Cardiac muscle cell (in vitro differentiated cells and primary cell): ENCODE results near the gene CMIP. TPM values are rescaled to one million over a fixed set of nuclear protein-coding genes. Genes with fewer than 3 reads are reported as not detected.

Experiments used
- DNase-seq, 2 donors: peaks; one replicate each; pipeline versions ENCODE4 v3.0.0 to v3.0.0-alpha.2; 2010 to 2017; ENCODE audit warnings: low read depth in 1 of 2, low spot score in 1 of 2
- H3K27ac ChIP-seq: fragments of 200-600 bp; sonication (generic); 2 replicates; pipeline ENCODE4 v1.5.1; 2016
- H3K27me3 ChIP-seq: fragments of 200-600 bp; sonication (generic); 2 replicates; pipeline ENCODE4 v1.6.0; 2016; ENCODE audit warnings: control low read depth
- H3K36me3 ChIP-seq: fragments of 200-600 bp; sonication (generic); 2 replicates; pipeline ENCODE4 v1.5.1; 2016; ENCODE audit warnings: control low read depth
- H3K4me1 ChIP-seq: fragments of 200-600 bp; sonication (generic); 2 replicates; pipeline ENCODE4 v1.8.1; 2017; ENCODE audit warnings: low read depth, mild to moderate bottlenecking, mixed run types
- H3K4me3 ChIP-seq: fragments of 200-600 bp; sonication (generic); 2 replicates; pipeline ENCODE4 v1.5.1; 2016; ENCODE audit warnings: mild to moderate bottlenecking
- H3K9me3 ChIP-seq: fragments of 200-600 bp; sonication (generic); 2 replicates; pipeline ENCODE4 v1.5.1; 2017; ENCODE audit warnings: low read depth, mild to moderate bottlenecking, control low read depth
- polyA plus RNA-seq: library from polyadenylated mRNA; unstranded; fragments of >200 nt; fragmentation: Nextera tagmentation; extraction: Ambion mirVana; gene quantifications from 2 replicates; pipeline ENCODE4 v1.2.1, GENCODE V29; 2016
- total RNA-seq: library from RNA; depleted of rRNA; stranded (reverse); fragments of >200 nt; gene quantifications from 2 replicates; pipeline ENCODE4 v1.2.3, GENCODE V29; 2016
- TF ChIP-seq, protein P1 (sequence below): IDR thresholded peaks from 2 replicates; pipeline ENCODE4 v1.5.1; 2012; ENCODE audit warnings: low read depth, mild to moderate bottlenecking, low read length

The CMIP gene
- total and polyA plus RNA-seq, 2 experiments from 2014 or later, result 1.8 to 22.2 TPM

DNA sequence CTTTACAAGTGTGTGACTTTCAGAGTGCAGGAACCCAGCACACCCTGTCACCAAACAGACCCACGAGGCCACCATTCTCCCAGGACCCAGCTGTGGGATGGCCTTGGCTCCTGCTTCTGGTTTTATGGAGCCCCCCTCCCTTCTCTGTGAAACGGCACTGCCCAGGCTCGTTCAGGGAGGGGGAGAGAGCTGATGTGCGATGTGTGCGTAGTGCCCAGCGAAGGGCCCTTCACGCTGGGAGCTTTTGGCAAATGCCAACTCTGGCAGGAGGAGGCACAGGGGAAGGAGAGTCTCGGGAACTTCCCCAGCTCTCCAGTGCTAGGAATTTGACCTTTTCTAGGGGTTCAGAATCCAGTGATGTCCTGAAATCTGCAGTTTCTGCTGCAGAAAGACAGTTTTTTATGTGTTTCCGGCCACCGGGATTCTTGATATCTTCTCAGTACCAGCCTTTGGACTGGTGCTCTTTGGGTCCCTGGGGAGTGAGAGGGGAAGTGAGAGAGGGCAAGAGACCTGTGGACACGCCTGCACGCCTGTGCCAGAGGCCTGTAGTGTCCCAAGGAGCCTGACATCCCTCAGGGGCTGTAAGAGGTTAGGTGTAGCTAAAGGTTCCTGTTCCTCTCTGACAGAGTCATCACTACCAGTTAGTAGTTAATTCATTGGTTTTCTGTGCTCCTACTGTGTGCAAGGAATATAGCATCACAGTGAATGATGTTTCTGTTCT, 45.1 kb downstream of the CMIP start:
- no peak overlapping the region for H3K27ac ChIP-seq
- peaks cover 7% of the 10 kb centered on the region for H3K4me1 ChIP-seq

DNA sequence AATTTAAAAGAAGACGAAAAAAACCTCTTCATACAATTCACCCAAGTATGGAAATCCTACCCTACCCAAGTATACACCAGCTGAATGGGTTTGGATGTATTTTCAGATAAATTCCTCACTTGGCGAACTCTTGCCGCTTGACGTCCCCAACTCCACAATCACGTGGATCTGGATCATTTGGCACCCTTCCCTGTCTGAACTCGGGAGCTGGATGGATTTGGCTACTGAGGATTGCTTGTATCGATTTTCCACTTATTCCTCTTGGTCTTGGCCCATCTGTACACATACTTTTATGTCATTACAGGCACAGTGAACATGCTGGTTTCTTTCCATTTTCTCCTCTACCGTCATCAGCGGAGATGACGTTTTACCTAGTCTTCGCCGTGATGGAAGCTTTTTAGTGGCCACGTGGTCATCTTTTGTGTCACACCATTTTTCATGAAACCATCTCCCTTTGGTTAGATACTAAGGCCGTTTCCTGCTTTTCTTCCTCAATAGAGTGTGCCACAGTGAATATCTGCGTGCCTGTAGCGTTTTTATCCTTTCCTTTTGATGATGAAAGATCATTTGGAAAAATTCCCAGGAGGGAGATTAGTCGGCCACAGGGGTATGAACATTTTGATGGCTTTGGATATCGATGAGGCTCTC, 47.1 kb downstream of the CMIP start:
- Histone ChIP-seq H3K27me3 (no peaks in the 10 kb centered on the region), H3K36me3 (no peaks in the 10 kb centered on the region), H3K4me3 (no peak overlapping the region), H3K9me3 (no peaks in the 10 kb centered on the region), H3K4me1 (no peaks in the 10 kb centered on the region), H3K27ac (no peak overlapping the region)
- peak in 1 of 2 donors; percentile 49 for DNase-seq
- TF ChIP-seq, protein P1, sequence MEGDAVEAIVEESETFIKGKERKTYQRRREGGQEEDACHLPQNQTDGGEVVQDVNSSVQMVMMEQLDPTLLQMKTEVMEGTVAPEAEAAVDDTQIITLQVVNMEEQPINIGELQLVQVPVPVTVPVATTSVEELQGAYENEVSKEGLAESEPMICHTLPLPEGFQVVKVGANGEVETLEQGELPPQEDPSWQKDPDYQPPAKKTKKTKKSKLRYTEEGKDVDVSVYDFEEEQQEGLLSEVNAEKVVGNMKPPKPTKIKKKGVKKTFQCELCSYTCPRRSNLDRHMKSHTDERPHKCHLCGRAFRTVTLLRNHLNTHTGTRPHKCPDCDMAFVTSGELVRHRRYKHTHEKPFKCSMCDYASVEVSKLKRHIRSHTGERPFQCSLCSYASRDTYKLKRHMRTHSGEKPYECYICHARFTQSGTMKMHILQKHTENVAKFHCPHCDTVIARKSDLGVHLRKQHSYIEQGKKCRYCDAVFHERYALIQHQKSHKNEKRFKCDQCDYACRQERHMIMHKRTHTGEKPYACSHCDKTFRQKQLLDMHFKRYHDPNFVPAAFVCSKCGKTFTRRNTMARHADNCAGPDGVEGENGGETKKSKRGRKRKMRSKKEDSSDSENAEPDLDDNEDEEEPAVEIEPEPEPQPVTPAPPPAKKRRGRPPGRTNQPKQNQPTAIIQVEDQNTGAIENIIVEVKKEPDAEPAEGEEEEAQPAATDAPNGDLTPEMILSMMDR, result no peak

More for the DNA sequence above, 45.1 kb downstream of the CMIP start:
- TF ChIP-seq, protein P1, result no peak
- Histone ChIP-seq H3K36me3 (no peaks in the 10 kb centered on the region), H3K9me3 (no peaks in the 10 kb centered on the region), H3K4me3 (no peak overlapping the region), H3K27me3 (no peaks in the 10 kb centered on the region)
- no peak for DNase-seq

DNA sequence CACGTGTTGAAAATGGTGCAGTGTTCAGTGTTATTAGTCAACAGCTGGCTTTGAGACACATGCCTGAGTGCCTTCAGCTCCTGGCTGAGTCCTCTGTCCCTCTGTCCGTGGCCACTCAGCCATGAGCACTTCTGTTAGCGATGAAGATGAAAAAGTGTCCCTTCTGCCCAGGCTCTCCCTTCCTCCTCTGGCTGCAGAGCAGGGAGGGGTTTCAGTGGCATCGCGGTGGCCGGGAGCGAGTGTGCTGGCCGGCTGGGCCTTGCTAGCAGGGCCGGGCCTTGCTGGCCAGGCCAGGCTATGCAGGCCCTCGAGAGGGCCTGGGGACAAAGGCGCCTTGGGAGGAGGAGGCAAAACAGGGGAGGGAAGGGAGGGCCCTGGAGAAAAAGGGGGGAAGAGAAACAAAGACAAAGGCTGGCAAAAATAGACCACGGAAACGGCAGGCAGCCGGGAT, 47.7 kb downstream of the CMIP start:
- DNase-seq, result no peak
- Histone ChIP-seq H3K27me3 (no peaks in the 10 kb centered on the region), H3K36me3 (no peaks in the 10 kb centered on the region), H3K27ac (no peak overlapping the region), H3K9me3 (no peaks in the 10 kb centered on the region), H3K4me3 (no peak overlapping the region), H3K4me1 (no peaks in the 10 kb centered on the region)
- TF ChIP-seq, protein P1, result no peak

DNA sequence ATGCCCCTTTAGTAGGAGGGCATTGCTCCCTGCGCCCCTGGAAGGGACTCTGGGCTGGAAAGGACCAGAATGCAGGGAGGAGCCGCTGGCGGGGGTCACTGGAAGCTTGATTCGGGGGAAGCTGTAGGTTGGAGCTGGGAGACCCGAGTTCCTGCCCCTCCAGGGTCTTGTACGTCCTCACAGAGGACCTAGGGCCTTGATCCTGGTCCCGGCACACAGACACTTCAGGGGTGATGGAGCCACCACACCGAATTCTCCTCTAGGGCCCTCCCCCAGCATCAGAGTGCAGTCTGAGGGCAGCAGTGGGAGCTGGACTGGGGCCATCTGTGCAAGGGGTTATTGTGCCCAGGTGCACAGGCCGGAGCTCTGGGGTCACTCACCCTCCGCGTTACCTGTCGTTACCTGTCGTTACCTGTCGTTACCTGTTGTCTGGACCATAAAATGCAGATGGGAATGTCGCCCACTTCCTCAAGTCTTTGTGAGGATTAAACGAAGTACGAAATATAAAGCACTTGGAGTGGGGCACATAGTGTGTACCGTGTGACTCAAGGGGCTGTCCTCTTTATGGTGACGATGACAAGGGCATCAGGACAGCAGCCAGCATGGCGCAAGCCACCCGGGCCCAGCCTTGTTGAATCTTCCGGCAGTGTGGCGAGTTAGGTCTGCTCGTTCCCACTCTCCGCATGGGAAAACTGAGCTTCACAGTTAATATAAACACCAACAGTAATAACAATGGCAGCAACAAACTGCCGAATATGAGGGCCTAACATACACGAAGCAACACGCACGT, 48.6 kb downstream of the CMIP start:
- H3K4me3 ChIP-seq, result no peak overlapping the region
- H3K27me3 ChIP-seq, result no peaks in the 10 kb centered on the region
- no peaks in the 10 kb centered on the region for H3K9me3 ChIP-seq
- TF ChIP-seq, protein P1, result no peak
- DNase-seq, result no peak
- H3K4me1 ChIP-seq, result no peaks in the 10 kb centered on the region
- H3K27ac ChIP-seq, result no peak overlapping the region
- H3K36me3 ChIP-seq, result no peaks in the 10 kb centered on the region

DNA sequence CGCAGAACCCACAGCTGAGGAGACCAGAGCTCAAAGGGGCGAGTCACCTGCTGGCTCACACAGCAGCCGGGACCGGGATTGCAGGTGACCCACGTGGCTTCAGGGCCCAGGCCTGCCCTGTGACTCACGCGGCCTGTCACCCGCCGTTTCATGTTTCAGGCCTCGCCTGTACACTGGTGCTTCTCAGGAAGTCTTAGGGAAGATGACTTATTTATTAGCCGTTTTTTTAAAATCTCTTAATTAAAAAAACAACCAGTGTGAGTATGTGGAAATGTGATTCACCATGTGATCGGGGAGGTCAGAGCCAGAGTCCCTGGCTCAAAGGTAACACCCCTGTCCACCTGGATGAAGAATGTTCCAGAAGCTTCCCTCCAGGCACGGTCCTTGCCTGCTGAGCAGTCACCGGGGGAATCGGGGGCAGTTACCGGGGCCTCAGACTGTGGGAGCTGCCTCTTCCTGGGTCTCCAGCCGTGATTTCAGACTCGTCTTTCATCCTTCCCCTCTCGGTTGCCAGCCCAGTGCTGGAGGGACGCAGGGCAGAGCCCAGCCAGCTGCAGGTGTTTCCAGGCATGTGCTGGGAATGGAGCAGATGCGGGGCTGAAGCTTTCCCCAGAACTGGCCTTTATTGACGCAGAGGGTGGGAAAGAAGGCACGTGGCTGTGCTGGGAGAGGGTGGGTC, 49.3 kb downstream of the CMIP start:
- TF ChIP-seq, protein P1, result no peak
- Histone ChIP-seq H3K27ac (no peak overlapping the region), H3K36me3 (no peaks in the 10 kb centered on the region), H3K4me1 (no peaks in the 10 kb centered on the region), H3K4me3 (no peak overlapping the region), H3K27me3 (no peaks in the 10 kb centered on the region), H3K9me3 (no peaks in the 10 kb centered on the region)
- peak in 1 of 2 donors; percentile 39 for DNase-seq
